GM21619 (cell line): ENCODE results near the gene PRDM2.
"Not testable (repeated sequence)": the region's sequence is repeated elsewhere in the genome, so short reads cannot be mapped to it uniquely, and the experiment has no call there.

Experiments
- ATAC-seq: cut with Tn5 transposase; IDR thresholded peaks from one replicate; pipeline ENCODE4 v1.9.1; 2021; ENCODE audit not compliant: unreplicated experiment

PRDM2 gene

DNA sequence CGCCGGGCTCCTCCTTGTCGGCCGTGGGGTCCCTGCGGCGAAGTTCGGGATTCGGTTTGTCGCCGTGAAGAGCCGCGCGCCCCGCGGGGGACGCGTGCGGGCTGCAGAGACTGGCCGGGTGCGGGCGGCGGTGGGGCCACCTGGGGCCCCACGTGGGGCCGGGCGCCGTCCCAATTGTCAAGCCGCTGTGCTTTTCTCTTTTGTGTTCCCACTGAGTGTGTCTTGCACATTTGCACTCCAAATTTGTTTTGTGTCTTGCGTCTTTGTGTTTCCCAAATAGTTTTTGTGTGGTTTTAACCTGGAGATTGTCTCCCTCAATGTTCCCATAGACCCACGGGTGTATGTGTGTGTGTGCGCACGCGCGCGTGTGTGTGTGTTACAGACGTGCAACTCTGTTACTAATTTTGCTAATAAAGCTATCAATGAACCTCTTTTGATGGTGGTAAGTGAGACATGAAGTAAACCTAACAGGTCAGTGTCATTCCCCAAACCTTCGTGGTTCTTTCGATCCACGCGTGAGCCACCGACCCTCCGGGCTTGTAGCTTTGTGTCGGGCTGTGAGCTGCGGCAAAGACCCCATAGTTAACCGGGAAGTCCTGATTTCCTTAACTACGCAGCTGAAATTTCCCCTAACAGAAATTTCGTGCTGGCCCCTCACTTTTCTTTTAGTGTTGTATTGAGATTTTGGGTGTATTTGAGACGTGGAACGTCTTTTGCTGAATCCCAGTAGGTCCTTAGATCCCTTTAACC lies 708 bp downstream of the PRDM2 start:
- peak; percentile 30 for ATAC-seq

DNA sequence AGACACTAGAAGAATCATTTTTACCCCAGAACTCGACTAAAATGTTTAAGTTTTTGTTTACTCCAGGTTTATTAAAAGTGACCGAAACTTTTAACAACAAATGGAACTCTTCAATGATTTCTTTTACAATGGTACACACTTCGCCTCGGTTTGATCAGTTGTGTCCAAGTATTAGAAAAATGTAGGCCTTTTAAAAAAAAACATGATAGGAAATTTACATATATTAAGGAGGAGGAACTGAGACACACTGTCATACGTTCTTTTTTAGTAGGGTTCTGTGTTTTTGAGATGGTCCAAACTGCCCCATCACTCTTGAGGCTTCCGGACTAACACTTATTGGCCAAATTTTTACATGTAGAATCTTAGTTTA lies 1.3 kb downstream of the PRDM2 start:
- peak; percentile 20 for ATAC-seq

DNA sequence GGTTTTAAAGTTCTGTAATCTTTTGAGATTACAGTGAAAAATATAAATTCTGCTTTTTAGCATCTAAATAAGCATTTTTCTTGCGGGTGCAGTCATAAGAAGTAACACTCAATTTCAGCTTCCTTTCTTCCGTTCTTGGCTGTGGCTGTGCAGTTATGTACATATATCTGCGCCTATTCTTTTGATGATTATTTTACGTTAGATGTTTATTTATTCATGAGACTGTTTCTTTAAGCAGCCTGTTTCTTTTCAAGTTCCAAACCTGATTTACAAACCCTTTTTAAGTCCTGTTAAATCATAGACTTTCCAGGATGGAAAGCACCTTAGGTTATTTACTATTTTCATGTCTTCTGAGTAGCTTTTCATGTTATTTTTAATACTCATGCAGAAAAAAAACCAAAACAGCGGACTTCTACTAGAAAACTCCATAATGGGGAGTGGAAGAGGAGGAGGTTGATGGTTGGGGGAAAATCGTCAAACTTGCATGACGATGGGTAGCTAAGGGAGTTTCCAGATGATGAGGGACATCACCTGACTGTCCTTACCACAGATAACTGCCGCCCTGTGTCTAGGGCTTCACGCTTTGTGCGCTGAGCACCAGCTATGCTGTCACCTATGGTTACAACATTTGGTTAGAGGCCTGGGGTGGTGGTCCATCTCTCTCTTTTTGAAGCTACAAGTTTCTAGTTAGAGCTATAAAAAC lies 2.6 kb downstream of the PRDM2 start:
- ATAC-seq: peak; percentile 81

DNA sequence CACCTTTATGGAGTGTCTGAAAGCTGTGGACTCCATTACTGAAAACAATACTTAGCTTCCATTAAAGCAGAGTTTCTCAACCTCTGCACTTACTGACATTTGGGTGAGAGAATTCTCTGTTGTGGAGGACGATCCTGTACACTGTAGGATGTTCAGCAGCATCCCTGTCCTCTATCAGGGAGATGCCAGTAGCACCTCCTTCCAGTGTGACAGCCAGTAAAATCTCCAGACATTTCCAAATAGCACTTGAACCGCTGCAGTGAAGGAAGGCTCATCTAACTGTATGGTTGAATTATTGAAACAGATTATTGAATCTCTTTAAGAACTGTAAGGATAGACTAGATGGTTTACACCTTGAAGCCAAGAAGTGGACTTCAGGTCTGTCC lies 3.1 kb downstream of the PRDM2 start:
- no peak for ATAC-seq

DNA sequence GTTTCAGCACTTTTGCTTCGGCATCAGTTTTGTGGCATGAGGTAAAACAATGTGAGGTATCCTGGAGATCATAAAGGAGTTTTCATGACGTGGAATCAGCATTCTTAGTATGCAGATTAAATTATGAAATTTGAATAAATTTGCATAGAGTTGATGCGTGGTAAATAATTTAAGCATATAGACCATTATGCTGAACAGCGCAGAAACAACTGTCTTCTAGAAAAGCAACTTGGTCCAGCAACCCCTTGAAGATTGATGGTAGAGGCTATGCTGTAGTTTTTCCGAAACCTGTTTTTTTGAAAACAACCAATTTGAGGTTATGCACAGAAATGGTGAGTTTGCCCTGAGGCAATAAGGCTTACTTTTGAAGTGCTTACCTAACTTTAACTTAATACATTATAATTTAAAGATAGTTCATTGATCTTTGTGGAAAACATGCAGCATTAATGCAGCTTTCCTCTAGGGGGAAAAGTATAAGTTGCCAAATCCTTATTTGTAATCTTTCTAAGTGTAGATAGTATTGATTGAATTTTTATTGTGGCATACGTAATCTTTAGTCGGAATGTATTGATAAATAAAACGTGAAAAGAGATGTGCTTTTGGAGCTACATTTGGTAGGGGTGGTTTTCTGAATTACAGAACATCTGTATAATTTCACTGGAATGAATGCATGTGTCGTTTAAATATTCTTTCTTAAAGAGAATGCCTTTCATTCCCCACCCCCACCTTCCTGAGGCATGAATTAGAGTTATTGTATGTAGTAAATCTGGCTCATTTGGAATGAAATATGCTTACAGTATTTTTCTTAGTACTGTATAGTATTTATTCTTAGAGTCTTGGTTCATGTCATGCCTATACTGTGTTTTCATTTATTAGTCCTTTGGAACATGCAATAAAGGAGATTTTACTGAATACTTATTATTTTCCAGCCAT lies 3.8 kb downstream of the PRDM2 start:
- no peak for ATAC-seq

DNA sequence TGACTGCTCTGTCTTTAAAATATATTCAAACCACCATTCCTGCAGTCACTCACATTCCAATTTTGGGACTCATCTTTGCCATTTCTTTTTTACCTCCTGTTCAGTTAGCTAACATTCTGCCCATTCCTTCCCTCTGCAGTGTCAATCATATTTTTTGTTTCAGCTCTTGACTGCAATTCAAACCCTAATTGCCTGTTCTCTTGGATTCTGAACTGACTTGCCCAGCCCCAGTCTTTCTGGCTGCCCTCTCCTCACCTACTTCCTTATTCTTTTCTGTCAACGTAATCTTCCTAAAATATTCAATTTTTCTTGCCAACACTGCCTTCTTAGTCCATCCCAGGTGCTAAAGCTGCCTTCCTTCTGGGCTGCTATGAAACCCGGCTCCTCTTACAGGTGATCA lies 6.1 kb downstream of the PRDM2 start:
- ATAC-seq: no peak

DNA sequence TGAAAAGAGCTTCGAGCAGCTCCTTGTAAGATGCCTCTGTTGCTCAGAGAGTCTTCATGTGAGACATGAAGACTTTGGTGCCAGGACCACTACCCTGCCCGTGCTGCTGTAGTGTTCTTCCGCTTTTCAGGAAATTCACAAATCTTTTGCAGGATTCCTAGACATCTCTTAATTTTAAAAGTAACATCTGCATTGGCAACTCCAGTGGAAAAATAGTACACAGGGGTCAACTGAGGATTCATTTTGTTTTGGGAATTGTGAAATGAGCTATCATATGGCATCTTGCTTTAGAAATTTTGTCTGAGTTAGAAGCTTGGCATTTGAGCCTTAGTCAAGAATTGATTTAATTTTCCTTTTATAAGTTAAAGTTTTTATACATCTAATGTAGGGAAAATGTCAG lies 7.2 kb downstream of the PRDM2 start:
- ATAC-seq: no peak

DNA sequence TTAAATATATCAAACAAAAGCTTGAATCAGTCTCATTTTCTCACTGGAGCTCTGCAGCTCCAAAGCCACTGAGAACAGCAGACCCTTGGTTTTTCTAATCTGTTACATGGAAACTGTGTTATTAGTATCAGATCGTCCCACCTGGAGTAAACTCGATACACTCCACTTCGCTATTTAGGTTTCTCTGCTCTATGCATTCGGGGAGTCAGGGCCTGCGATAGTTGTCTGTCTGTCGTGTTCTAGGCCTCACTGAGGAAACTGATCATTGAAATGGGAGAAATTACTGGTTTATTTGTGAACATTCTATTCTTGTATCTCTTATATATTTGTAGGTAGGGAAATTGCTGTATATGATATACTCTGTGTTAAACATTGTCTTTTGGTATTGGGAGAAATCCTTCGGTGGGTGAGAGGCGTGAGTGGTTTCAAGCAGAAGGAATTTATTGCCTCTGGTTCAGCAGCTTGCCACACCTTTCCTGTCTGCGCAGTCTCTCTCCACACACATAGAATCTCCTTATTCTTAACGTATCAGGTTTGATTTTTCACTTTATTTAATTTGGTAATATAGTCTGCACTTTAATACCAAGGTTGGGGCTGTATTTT lies 8.5 kb downstream of the PRDM2 start:
- ATAC-seq: no peak

DNA sequence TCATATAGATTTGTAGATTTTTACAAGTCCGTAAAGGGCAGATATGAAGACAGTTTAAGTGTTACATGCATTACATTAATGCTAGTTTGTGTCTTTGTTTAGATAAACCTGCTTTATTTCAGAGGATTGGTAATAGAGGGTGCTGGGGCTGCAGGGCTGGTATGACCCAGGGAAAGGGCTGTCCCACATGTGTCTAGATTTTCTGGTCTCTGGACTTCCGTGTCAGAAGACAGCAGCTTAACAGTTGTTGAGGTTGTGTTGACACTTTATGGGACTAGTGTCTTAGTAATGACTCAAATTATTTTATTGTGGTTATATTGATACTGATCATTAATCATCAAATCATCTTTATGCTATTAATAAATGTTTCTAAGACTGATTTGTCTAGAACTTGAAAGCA lies 10.1 kb downstream of the PRDM2 start:
- no peak for ATAC-seq

DNA sequence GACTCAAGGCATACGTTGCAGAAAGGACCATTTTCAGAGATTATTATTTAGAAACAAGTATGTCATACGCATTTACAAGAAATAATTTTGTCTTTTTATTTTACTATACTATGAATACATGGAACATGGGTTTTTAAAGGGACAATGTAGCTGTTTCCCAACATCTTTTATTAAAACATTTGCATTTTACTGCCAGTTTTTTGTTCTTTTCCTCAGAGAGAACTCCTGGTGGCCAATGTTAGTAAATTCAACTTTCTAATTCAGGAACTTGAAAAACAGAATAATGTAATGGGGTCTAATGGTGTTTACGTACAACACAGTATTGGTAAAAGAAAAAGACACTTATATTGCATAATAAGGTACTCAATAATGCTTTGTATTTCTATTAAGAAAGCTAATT lies 14.9 kb downstream of the PRDM2 start:
- no peak for ATAC-seq

DNA sequence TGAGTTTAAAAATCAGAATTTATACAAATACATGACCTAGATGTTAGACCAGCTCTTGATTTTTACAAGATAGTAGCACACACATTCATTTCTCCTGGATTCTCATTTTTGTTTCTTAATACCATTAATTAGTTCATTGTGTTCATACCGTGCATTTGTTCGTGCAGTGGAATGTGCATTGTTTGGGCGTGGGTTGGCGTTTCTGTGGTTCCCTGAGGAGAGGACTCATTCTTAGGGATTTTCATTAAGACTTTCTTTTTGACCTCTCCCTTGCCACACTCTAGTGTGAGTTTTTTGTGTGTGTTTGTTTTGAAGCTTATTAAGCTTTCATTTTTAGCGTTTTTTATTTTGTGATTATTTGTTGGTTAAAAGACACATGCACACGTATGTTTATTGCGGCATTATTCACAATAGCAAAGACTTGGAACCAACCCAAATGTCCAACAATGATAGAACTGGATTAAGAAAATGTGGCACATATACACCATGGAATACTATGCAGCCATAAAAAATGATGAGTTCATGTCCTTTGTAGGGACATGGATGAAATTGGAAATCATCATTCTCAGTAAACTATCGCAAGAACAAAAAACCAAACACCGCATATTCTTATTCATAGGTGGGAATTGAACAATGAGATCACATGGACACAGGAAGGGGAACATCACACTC lies 15.8 kb downstream of the PRDM2 start:
- ATAC-seq: not testable (repeated sequence)

DNA sequence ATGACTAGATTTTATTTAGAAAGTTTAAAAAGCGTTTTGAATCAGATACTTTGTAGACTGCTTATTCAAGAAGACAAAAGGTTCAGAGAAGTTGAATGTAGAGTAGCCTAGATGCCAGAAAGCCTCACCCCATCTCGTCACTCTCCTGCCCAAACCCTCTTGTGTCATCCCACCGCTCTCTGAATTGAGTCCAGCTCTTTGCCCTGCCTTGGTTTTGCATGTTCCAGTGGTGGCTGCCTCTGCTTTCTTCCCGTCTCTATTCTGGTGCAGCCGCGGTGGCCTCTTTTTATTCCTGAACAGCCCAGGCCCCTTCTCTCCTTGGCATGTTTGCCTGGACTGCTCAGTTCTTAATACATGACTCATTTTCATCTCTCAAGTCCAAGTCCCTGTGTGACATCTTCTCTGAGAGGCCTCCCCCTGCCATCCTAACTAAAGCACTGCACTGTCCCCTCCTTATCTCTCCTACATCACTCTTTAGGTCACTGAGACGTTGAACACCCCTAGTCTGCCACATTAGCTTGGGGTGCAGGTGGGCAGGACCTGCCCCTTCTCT lies 22.9 kb downstream of the PRDM2 start:
- ATAC-seq: no peak

DNA sequence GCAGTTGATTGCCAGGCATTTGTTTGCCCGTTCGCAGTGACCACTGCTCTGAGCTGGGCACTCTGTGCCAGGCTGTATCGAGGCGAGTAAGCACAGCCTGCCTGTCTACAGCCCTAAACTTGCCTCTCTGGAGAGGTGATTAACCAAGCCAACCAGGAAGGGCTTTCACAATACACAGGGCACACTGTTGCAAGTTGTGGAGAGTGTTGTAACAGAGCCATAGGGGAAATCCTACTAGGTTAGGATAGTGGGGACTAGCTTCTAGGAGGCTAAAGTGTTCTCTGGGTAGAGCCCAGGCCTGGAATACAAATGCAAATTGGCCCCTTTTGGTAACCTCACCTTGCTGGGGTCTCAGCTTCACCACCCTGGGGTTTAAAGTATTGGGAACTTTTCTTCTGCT lies 23.8 kb downstream of the PRDM2 start:
- ATAC-seq: no peak

DNA sequence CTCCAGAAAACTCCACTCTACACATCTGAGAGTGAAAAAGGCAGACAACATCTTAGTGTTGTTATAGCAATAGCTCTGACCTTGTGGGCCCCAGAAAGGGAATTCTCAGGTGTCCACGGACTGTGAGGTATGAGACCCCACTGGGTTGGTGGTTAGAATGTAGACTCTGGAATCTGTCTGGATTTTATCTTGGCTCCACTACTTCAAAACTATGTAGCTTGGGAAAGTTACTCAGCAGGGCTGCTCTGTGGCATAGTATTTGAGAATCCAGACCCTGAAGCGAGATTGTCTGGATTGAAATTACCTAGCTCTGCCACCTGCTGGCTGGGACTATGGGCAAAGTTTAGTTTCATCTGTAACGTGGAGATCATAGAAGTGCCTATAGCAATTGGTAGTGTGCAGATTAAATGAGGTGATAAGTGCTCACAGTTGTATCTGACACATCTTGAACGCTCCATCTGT lies 25.8 kb downstream of the PRDM2 start:
- ATAC-seq: no peak

DNA sequence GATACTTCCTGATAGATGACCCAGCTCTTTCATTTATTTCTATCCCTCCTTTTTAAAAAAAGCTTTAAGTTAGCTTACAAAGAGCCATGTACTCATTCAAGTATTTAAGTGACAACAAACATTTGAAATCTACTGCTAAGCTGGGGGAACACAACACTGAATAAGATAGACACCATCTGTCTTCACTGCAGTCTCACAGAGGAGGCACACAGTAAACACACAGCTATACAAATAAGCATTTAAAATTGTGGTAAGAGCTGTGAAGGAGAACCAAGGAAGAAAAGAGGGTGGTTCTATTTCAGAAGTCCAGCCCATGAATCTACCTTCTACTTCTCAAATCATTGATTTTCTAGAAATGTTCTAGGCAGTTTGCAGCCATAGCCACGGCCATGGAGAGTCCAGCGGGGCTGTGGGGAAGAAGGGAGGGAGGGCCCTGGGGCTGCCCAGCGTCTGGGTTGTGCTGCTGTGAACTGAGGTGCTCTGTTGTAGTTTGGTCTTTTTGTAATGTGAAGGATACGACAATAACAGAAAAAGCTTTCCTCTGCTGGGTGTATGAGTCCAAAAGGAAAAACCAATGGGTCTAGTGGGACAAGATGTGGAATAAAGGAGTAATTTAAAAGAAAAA lies 28.2 kb downstream of the PRDM2 start:
- no peak for ATAC-seq

DNA sequence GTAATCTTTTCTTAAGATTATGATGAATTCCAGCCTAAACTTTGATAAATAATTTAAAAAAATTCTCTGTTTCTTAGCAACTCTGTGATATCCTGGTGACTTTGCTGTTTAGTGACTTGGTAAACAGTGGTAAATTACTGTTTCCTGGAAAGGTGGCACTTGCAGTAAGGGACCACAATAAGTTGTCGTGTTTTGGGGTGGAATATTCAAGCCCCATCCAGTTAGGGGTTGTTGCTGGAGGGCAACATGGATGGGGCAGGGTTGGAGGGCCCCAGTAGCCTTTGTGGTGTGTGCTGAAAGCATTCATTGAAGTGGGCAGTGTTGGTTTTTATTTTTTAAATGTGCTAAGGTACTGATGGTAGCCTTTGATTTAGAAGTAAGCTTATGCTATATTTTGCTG lies 30.3 kb downstream of the PRDM2 start:
- no peak for ATAC-seq

DNA sequence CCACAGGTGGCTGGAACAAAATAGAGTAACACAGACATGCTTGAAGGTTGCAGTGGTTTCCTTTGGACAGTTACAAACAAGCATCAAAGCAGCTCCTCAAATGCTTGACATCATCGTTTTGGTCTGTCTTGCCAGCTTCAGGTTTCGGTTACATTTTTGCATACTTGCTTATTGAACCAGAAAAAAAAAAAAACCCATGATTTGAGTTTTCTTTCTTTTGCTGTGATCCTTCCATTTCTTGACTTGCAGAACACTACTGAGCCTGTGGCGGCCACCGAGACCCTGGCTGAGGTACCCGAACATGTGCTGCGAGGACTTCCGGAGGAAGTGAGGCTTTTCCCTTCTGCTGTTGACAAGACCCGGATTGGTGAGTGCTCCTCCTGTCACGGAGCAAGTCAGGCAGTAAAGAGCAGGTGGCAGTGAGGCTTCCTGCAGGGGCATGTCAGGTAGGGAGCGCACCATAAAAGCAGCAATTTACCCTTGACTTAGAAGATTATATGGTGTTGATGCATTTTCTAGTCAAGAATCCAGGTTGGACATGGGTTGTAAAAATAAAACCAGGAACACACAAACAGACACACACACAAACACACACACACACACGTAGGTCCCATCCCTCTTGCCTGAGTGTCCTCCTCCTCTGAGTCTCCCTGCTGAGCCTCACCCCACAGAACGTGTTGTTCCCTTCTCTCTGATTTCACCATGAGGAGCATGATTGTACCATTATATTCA lies 30.9 kb downstream of the PRDM2 start:
- ATAC-seq: peak; percentile 88

DNA sequence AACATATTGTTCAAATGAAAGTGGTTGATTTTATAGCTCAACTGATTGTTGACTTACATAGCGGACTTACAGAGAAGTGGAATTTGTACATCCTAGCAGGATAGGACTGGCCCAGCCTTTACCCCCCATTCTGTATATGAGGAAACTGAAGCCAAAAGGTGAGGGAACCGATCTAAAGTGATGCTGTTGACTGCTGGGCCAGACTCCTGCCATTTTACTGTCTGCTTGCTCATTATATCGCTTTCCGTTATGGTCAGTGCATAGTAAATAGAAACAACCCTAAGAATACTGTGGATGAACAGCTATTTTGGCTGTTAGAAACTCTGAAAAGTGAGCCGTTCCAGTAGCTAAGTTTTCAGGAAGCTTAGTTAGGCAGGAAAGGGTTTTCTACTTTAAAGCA lies 31.9 kb downstream of the PRDM2 start:
- no peak for ATAC-seq

DNA sequence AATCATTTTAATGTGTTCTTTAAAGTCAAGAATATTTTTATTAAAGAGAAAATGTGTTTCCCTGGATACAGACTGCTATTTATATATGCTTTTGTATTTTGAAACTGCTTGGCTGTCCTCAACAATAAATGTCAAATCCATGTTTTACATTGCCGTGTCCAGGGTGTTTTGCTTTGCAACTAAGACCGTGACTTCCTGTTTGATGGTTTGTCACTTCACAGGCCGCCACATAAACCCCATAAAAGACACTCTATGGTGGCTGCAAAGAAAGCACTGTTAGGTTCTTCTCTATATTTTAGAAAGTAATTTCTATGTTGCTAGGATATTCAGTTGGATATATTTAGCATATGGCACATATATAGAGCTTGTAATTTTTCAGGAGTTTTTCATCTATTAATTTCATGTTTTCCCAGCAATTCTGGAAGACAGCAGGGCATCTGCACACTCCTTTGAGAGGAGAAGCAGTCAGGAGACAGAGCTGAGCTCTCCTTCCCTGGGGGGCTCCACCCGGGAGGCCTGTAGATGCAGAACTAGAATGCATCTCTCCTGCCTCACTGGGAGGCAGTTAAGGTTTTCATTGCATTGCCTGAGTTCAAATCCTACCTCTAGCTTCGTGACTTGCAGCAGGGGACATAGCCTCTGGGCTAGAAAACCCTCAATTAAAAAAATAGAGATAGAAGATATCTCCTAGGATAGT lies 33.1 kb downstream of the PRDM2 start:
- no peak for ATAC-seq
